ENCODE data around the gene RAD9A. TPM values are rescaled to one million over a fixed set of nuclear protein-coding genes. Genes with fewer than 3 reads are reported as not detected.
A peak's percentile ranks its signal among the peaks of the same experiment; 100 is the strongest.
"Not testable (repeated sequence)": the region's sequence is repeated elsewhere in the genome, so short reads cannot be mapped to it uniquely, and the experiment has no call there.

RAD9A gene
- polyA plus RNA-seq, 3 donors, result 3.7 to 31.7 (median 3.8) TPM

DNA sequence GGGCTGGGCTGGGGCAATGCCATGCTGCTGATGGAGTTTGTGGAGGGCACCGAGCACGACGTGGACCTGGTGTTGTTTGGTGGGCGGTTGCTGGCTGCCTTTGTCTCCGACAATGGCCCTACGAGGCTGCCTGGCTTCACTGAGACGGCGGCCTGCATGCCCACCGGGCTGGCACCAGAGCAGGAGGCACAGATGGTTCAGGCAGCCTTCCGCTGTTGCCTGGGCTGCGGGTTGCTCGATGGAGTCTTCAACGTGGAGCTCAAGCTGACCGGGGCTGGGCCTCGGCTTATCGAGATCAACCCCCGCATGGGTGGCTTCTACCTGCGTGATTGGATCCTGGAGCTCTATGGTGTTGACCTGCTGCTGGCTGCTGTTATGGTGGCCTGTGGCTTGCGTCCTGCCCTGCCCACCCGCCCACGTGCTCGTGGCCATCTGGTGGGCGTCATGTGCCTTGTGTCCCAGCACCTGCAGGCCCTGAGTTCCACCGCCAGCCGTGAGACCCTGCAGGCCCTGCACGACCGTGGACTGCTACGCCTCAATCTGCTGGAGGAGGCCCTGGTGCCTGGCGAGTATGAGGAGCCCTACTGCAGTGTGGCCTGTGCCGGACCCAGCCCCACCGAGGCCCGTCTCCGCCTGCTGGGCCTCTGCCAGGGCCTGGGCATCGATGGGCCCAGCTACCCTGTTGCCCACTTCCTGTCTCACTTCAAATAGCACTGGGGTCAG is 32.3 kb downstream of the RAD9A start:
- peaks cover 0 to 2% (median 0%) of the 10 kb centered on the region in 7 donors for H3K9me3 Mint-ChIP-seq
- 90% methylated on average over 34 of the region's 34 CpGs for WGBS (ENCODE audit: insufficient coverage)
- no peaks in the 10 kb centered on the region for H3K9me3 ChIP-seq (replicated peaks in 1 of 2; ENCODE audit: control insufficient read depth in 1 of 2, insufficient read depth in 1 of 2, low read length in 2 of 2)
- H2AFZ ChIP-seq (ENCODE audit: insufficient read depth, low read depth, low read length, poor library complexity, severe bottlenecking), result no peak overlapping the region
- H3K4me3 ChIP-seq (replicated peaks in 1 of 3; ENCODE audit: low read depth in 2 of 3, low read length in 3 of 3), result no peak overlapping the region
- H3K4me3 Mint-ChIP-seq, result no peak overlapping the region
- H3K27ac Mint-ChIP-seq, result peak overlapping the region in 2 of 7 donors; percentile 33 to 40
- no peaks in the 10 kb centered on the region for H3K36me3 Mint-ChIP-seq
- H3K4me2 ChIP-seq (replicated peaks; ENCODE audit: extremely low read depth, low read length, poor library complexity, severe bottlenecking), result no peak overlapping the region
- no peaks in the 10 kb centered on the region for H4K20me1 ChIP-seq (ENCODE audit: insufficient read depth, low read length)
- no peak overlapping the region for H3K9ac ChIP-seq (ENCODE audit: insufficient read depth, low read length, poor library complexity, severe bottlenecking)
- no peak overlapping the region for H3K27ac ChIP-seq (ENCODE audit: low read depth in 1 of 2, low read length in 2 of 2)
- H3K27me3 Mint-ChIP-seq (ENCODE audit: low read depth in 3 of 3), result peaks cover 8 to 15% (median 14%) of the 10 kb centered on the region in 3 donors
- intact Hi-C loops (cut with micrococcal nuclease), result no loop called here
- H3K27me3 ChIP-seq (ENCODE audit: control insufficient read depth in 2 of 2, insufficient read depth in 2 of 2, low read length in 2 of 2), result peaks cover 0 to 12% of the 10 kb centered on the region in 2 donors
- peaks cover 6% of the 10 kb centered on the region for H3K79me2 ChIP-seq (ENCODE audit: insufficient read depth, low read length)
- peaks cover 26 to 39% of the 10 kb centered on the region in 2 donors for H3K4me1 ChIP-seq (ENCODE audit: control insufficient read depth in 1 of 2, insufficient read depth in 2 of 2, low read length in 2 of 2)
- no peaks in the 10 kb centered on the region for H3K36me3 ChIP-seq (replicated peaks in 1 of 2; ENCODE audit: control insufficient read depth in 1 of 2, insufficient read depth in 2 of 2, low read length in 2 of 2)
- DNase-seq, result no peak
- peaks cover 25% of the 10 kb centered on the region for H3K4me1 Mint-ChIP-seq
- TF ChIP-seq, protein P1, sequence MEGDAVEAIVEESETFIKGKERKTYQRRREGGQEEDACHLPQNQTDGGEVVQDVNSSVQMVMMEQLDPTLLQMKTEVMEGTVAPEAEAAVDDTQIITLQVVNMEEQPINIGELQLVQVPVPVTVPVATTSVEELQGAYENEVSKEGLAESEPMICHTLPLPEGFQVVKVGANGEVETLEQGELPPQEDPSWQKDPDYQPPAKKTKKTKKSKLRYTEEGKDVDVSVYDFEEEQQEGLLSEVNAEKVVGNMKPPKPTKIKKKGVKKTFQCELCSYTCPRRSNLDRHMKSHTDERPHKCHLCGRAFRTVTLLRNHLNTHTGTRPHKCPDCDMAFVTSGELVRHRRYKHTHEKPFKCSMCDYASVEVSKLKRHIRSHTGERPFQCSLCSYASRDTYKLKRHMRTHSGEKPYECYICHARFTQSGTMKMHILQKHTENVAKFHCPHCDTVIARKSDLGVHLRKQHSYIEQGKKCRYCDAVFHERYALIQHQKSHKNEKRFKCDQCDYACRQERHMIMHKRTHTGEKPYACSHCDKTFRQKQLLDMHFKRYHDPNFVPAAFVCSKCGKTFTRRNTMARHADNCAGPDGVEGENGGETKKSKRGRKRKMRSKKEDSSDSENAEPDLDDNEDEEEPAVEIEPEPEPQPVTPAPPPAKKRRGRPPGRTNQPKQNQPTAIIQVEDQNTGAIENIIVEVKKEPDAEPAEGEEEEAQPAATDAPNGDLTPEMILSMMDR (IDR thresholded peaks at IDR 0.05), result no peak

DNA sequence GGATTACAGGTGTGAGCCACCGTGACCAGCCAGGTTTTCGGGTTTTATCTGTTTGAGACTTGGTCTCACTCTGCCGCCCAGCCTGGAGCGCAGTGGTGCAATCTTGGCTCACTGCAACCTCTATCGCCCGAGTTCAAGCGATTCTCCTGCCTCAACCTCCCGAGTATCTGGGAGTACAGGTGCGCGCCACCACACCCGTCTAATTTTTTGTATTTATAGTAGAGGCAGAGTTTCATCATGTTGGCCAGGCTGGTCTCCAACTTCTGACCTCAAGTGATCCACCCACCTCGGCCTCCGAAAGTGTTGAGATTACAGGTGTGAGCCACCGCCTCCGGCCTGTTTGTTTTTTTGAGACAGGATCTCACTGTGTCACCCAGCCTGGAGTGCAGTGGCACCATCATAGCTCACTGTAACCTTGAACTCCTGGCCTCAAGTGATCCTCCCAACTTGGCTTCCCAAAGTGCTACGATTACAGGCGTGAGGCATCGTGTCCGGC is 35.6 kb downstream of the RAD9A start:
- intact Hi-C loops (cut with micrococcal nuclease), result loop anchor here (5.0 kb wide), 3 partner anchors 35 to 80 kb away; partner anchors contain the start of genes CDK2AP2 (in 1 of the 2), PITPNM1 (in 1 of the 2), RAD9A (in 1 of the 2) and TMEM134 (in 1 of the 2)
- not testable (repeated sequence) for H3K27me3 Mint-ChIP-seq (ENCODE audit: low read depth in 3 of 3)
- H3K79me2 ChIP-seq (ENCODE audit: insufficient read depth, low read length), result peaks cover 16% of the 10 kb centered on the region

More for the DNA sequence above, 35.6 kb downstream of the RAD9A start:
- H3K36me3 Mint-ChIP-seq, result peaks cover 14 to 29% of the 10 kb centered on the region in 2 donors
- H4K20me1 ChIP-seq (ENCODE audit: insufficient read depth, low read length); DNase-seq; H3K27me3 ChIP-seq (ENCODE audit: control insufficient read depth in 2 of 2, insufficient read depth in 2 of 2, low read length in 2 of 2); H3K9me3 Mint-ChIP-seq; H3K9me3 ChIP-seq (replicated peaks in 1 of 2; ENCODE audit: control insufficient read depth in 1 of 2, insufficient read depth in 1 of 2, low read length in 2 of 2): not testable (repeated sequence)
- peak overlapping the region; percentile 79 to 93 (median 91) for H3K4me3 ChIP-seq (replicated peaks in 1 of 3; ENCODE audit: low read depth in 2 of 3, low read length in 3 of 3)
- peaks cover 16 to 20% of the 10 kb centered on the region in 2 donors for H3K4me1 ChIP-seq (ENCODE audit: control insufficient read depth in 1 of 2, insufficient read depth in 2 of 2, low read length in 2 of 2)
- H3K9ac ChIP-seq (ENCODE audit: insufficient read depth, low read length, poor library complexity, severe bottlenecking), result peak overlapping the region; percentile 93
- peaks cover 14 to 19% of the 10 kb centered on the region in 2 donors for H3K36me3 ChIP-seq (replicated peaks in 1 of 2; ENCODE audit: control insufficient read depth in 1 of 2, insufficient read depth in 2 of 2, low read length in 2 of 2)
- H3K4me1 Mint-ChIP-seq, result peaks cover 16% of the 10 kb centered on the region
- H3K4me3 Mint-ChIP-seq, result peak overlapping the region; percentile 99 to 100
- peak overlapping the region; percentile 86 for H2AFZ ChIP-seq (ENCODE audit: insufficient read depth, low read depth, low read length, poor library complexity, severe bottlenecking)
- H3K27ac ChIP-seq (ENCODE audit: low read depth in 1 of 2, low read length in 2 of 2), result peak overlapping the region; percentile 19 to 88
- H3K4me2 ChIP-seq (replicated peaks; ENCODE audit: extremely low read depth, low read length, poor library complexity, severe bottlenecking), result peak overlapping the region; percentile 91
- 91% methylated on average over 13 of the region's 19 CpGs for WGBS (ENCODE audit: insufficient coverage)
- peak overlapping the region; percentile 69 to 97 (median 93) for H3K27ac Mint-ChIP-seq

Measured in CD14-positive monocyte (primary cell).